Ovary (tissue), 9 donors: Measurements from ENCODE around the gene ADAMTS2. TPM values are rescaled to one million over a fixed set of nuclear protein-coding genes. Genes with fewer than 3 reads are reported as not detected.

Source experiments
- DNase-seq, 5 donors: peaks; one replicate each; pipeline ENCODE4 v3.0.0-alpha.2; 2019 to 2020
- H3K27ac ChIP-seq, 2 donors: fragments of 200-600 bp; one replicate each; pipeline versions ENCODE4 v1.5.1 to v1.8.0; 2019 to 2022
- H3K27me3 ChIP-seq: fragments of 200-600 bp; one replicate; pipeline ENCODE4 v1.8.0; 2022
- H3K36me3 ChIP-seq: fragments of 200-600 bp; sonication (generic); one replicate; pipeline ENCODE4 v1.5.1; 2019
- H3K4me1 ChIP-seq: one replicate; pipeline ENCODE4 v1.8.1; 2013; ENCODE audit warnings: mild to moderate bottlenecking, moderate library complexity; ENCODE audit not compliant: insufficient read depth
- H3K4me3 ChIP-seq: fragments of 200-600 bp; sonication (generic); one replicate; pipeline ENCODE4 v1.5.1; 2017
- H3K9me3 ChIP-seq, 2 donors: fragments of 200-600 bp in 1 of 2; sonication (generic) in 1 of 2; one replicate each; pipeline versions ENCODE4 v1.5.1 to v1.8.1; 2013 to 2019; ENCODE audit warnings: mild to moderate bottlenecking in 1 of 2, moderate library complexity in 1 of 2
- CTCF ChIP-seq, 3 donors: fragments of 450-650 bp in 2 of 3; fragments of 200-600 bp in 1 of 3; IDR thresholded peaks; one replicate each; pipeline versions ENCODE4 v1.5.1 to v1.8.0; 2016 to 2022; ENCODE audit warnings: antibody characterized with exemption in 3 of 3, mild to moderate bottlenecking in 1 of 3
- EP300 ChIP-seq: sonication (generic); formaldehyde crosslinking; IDR thresholded peaks from one replicate; pipeline ENCODE4 v1.6.1; 2017; ENCODE audit warnings: antibody characterized with exemption
- POLR2A ChIP-seq: fragments of 450-650 bp; IDR thresholded peaks from one replicate; pipeline ENCODE4 v1.6.1; 2017; ENCODE audit warnings: antibody characterized with exemption, mild to moderate bottlenecking, moderate library complexity
- WGBS, 3 donors: extraction: QIAGEN DNeasy Blood & Tissue Kit in 1 of 3; methylation state at CpG; one replicate each; pipeline versions ENCODE4 v1.1.5 to v1.1.7; 2013 to 2017; 5-methylcytosine and 5-hydroxymethylcytosine counted together
- intact Hi-C, 4 donors: fragments of 100-400 bp; cut with DNase I; formaldehyde crosslinking; loops; one replicate each; pipeline versions ENCODE4 v1.11.0 to v1.15.1; 2022 to 2023
- polyA plus RNA-seq, 2 donors: library from polyadenylated mRNA; stranded (reverse); fragments of 200-250 nt in 1 of 2; fragments of 350-450 nt in 1 of 2; fragmentation: Illumina TruSeq in 1 of 2; extraction: RNeasy Lipid Tissue Mini Kit (QIAGEN cat#74804) in 1 of 2; gene quantifications; one replicate each; pipeline ENCODE4 v1.2.3, GENCODE V29; 2013 to 2014
- total RNA-seq, 7 donors: library from RNA; depleted of rRNA in 2 of 7; stranded (reverse); fragments of >200 nt in 2 of 7; fragmentation: NEBNext Ultra II Directional in 3 of 7; extraction: Animal tissue kit (Norgen Biotek cat#: 25700) in 3 of 7; gene quantifications; one replicate each; pipeline versions ENCODE4 v1.1.0 to v1.2.4, GENCODE V29; 2016 to 2023
- donor health status: DM: no; HTN: no; CAD: no; lungs with moderate emphysema.
- donor health status: DM: no; HTN: no; CAD: no.
- donor health status: Bipolar disorder and iron deficiency.
- donor health status: DM: yes; HTN: yes; CAD: no.
- donor health status: DM: no; HTN: no; CAD: no.
- donor health status: DM: yes; HTN: yes; CAD: no.

Gene ADAMTS2
- total and polyA plus RNA-seq, 9 donors: 7.9 to 31.8 (median 11.5) TPM

GRCh38 chr5:179281694-179282093 is 63.6 kb downstream of the ADAMTS2 start:
- TF ChIP-seq CTCF (IDR thresholded peaks at IDR 0.05) (no peak), EP300 (no peak), POLR2A (no peak)
- Histone ChIP-seq H3K27me3 (no peaks in the 10 kb centered on the region), H3K4me3 (no peak overlapping the region), H3K27ac (no peak overlapping the region), H3K9me3 (no peaks in the 10 kb centered on the region), H3K4me1 (peaks cover 19% of the 10 kb centered on the region), H3K36me3 (no peaks in the 10 kb centered on the region)
- WGBS, 3 donors: 95 to 97% (median 97%) methylated on average over 1 of the region's 1 CpG
- intact Hi-C loops: no loop called here
- peak in 1 of 5 donors; percentile 3 for DNase-seq

- 95 to 98% (median 97%) methylated on average over 8 of the region's 8 CpGs for WGBS, 3 donors
- peaks cover 24% of the 10 kb centered on the region for H3K4me1 ChIP-seq
- intact Hi-C loops: no loop called here
- DNase-seq: peak in 1 of 5 donors; percentile 15
- H3K4me3 ChIP-seq: no peak overlapping the region
- H3K27me3 ChIP-seq: no peaks in the 10 kb centered on the region
- TF ChIP-seq CTCF (IDR thresholded peaks at IDR 0.05) (no peak), EP300 (no peak), POLR2A (no peak)
- H3K9me3 ChIP-seq: no peaks in the 10 kb centered on the region
- H3K27ac ChIP-seq: no peak overlapping the region
- H3K36me3 ChIP-seq: no peaks in the 10 kb centered on the region
Measured at GRCh38 chr5:179280095-179280490, 65.2 kb downstream of the ADAMTS2 start.

- intact Hi-C loops: no loop called here
- Histone ChIP-seq H3K27me3 (no peaks in the 10 kb centered on the region), H3K27ac (no peak overlapping the region), H3K4me1 (peaks cover 26% of the 10 kb centered on the region), H3K36me3 (no peaks in the 10 kb centered on the region), H3K9me3 (no peaks in the 10 kb centered on the region), H3K4me3 (no peak overlapping the region)
- 72 to 83% (median 82%) methylated on average over 14 of the region's 14 CpGs for WGBS, 3 donors
- TF ChIP-seq CTCF (IDR thresholded peaks at IDR 0.05): no peak
- TF ChIP-seq EP300: no peak
- TF ChIP-seq POLR2A: no peak
- DNase-seq: peak in 2 of 5 donors; percentile 21 to 33
Measured at GRCh38 chr5:179279347-179280094, 65.7 kb downstream of the ADAMTS2 start.

- no peaks in the 10 kb centered on the region for H3K9me3 ChIP-seq
- peaks cover 35% of the 10 kb centered on the region for H3K4me1 ChIP-seq
- TF ChIP-seq CTCF (IDR thresholded peaks at IDR 0.05) (no peak), EP300 (no peak), POLR2A (no peak)
- 43 to 65% (median 53%) methylated on average over 5 of the region's 5 CpGs for WGBS, 3 donors
- H3K27me3 ChIP-seq: no peaks in the 10 kb centered on the region
- peak overlapping the region in 1 of 2 donors; percentile 36 for H3K27ac ChIP-seq
- DNase-seq: peak in 2 of 5 donors; percentile 14 to 40
- no peaks in the 10 kb centered on the region for H3K36me3 ChIP-seq
- no peak overlapping the region for H3K4me3 ChIP-seq
- intact Hi-C loops: no loop called here
Measured at GRCh38 chr5:179278546-179278945, 66.7 kb downstream of the ADAMTS2 start.
